ENCODE data around the gene LRP1B.

DNA sequence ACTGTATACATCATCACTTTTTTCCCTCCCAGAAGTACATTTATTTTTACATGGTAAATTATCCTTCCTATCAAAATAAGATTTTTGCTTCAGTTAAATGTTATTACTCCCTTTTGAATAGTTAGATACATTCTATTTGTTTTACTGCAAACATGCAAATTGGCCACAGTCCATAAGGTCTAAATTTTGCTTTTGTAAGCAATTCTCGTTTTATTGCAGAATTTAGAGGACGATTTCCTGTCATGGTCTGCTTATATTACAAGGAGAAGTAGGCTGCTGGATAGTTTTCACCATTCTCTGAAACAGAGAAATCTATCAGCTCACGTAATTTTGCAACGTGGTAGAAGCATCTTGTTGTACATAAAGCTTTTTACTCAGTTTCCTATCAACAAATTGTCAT is 1632.5 kb downstream of the LRP1B start:
- TF ChIP-seq, protein P1, sequence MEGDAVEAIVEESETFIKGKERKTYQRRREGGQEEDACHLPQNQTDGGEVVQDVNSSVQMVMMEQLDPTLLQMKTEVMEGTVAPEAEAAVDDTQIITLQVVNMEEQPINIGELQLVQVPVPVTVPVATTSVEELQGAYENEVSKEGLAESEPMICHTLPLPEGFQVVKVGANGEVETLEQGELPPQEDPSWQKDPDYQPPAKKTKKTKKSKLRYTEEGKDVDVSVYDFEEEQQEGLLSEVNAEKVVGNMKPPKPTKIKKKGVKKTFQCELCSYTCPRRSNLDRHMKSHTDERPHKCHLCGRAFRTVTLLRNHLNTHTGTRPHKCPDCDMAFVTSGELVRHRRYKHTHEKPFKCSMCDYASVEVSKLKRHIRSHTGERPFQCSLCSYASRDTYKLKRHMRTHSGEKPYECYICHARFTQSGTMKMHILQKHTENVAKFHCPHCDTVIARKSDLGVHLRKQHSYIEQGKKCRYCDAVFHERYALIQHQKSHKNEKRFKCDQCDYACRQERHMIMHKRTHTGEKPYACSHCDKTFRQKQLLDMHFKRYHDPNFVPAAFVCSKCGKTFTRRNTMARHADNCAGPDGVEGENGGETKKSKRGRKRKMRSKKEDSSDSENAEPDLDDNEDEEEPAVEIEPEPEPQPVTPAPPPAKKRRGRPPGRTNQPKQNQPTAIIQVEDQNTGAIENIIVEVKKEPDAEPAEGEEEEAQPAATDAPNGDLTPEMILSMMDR (IDR thresholded peaks at IDR 0.05; ENCODE audit: low read length): no peak
- no peak for TF ChIP-seq EZH2 (IDR thresholded peaks at IDR 0.05; ENCODE audit: borderline replicate concordance, low read length)
